Lung (tissue), 12 donors: ENCODE results near the gene RABGAP1L. TPM values are rescaled to one million over a fixed set of nuclear protein-coding genes. Genes with fewer than 3 reads are reported as not detected.
A peak's percentile ranks its signal among the peaks of the same experiment; 100 is the strongest.

Source experiments
- ATAC-seq: fragments of 200-7000 bp; cut with Tn5 transposase; one replicate; pipeline ENCODE4 v1.9.1; 2020; ENCODE audit warnings: moderate number of reproducible peaks; ENCODE audit not compliant: insufficient read depth, low FRiP score
- DNase-seq, 3 donors: peaks; one replicate each; pipeline ENCODE4 v3.0.0-alpha.2; 2013 to 2017
- H3K27ac ChIP-seq, 2 donors: one replicate each; pipeline ENCODE4 v1.5.1; 2013; ENCODE audit warnings: mild to moderate bottlenecking in 2 of 2, moderate library complexity in 2 of 2, control low read depth in 1 of 2, inconsistent platforms in 1 of 2, low read depth in 1 of 2, low read length in 1 of 2
- H3K27me3 ChIP-seq, 3 donors: one replicate each; pipeline ENCODE4 v1.5.1; 2013; ENCODE audit warnings: low read length in 2 of 3; ENCODE audit not compliant: control insufficient read depth in 3 of 3, insufficient read depth in 3 of 3
- H3K36me3 ChIP-seq, 4 donors: one replicate each; pipeline ENCODE4 v1.5.1; 2013; ENCODE audit warnings: low read length in 4 of 4, mild to moderate bottlenecking in 1 of 4, moderate library complexity in 1 of 4; ENCODE audit not compliant: control insufficient read depth in 4 of 4, insufficient read depth in 4 of 4
- H3K4me1 ChIP-seq, 5 donors: one replicate each; pipeline ENCODE4 v1.5.1; 2013; ENCODE audit warnings: low read length in 5 of 5, mild to moderate bottlenecking in 2 of 5, moderate library complexity in 1 of 5; ENCODE audit not compliant: control insufficient read depth in 5 of 5, insufficient read depth in 5 of 5
- H3K4me3 ChIP-seq: one replicate; pipeline ENCODE4 v1.5.1; 2013; ENCODE audit warnings: mild to moderate bottlenecking, control low read depth, moderate library complexity
- H3K9ac ChIP-seq, 2 donors: one replicate each; pipeline ENCODE4 v1.5.1; 2013; ENCODE audit warnings: low read length in 2 of 2, control low read depth in 1 of 2; ENCODE audit not compliant: insufficient read depth in 1 of 2
- H3K9me3 ChIP-seq, 4 donors: one replicate each; pipeline ENCODE4 v1.5.1; 2013; ENCODE audit warnings: low read length in 3 of 4, mild to moderate bottlenecking in 1 of 4, moderate library complexity in 1 of 4; ENCODE audit not compliant: control insufficient read depth in 4 of 4, insufficient read depth in 3 of 4
- CTCF ChIP-seq: IDR thresholded peaks from 2 replicates; pipeline ENCODE4 v1.5.1; 2012; ENCODE audit warnings: mild to moderate bottlenecking; ENCODE audit errors: control extremely low read depth, extremely low read depth
- WGBS, 2 donors: extraction: QIAGEN DNeasy Blood & Tissue Kit; methylation state at CpG; one replicate each; pipeline ENCODE4 v1.1.7; 2013; 5-methylcytosine and 5-hydroxymethylcytosine counted together
- polyA plus RNA-seq, 2 donors: library from polyadenylated mRNA; stranded (reverse); fragments of 200-250 nt; gene quantifications; one replicate each; pipeline ENCODE4 v1.2.1, GENCODE V29; 2013
- total RNA-seq, 2 donors: library from RNA; depleted of rRNA in 1 of 2; stranded (reverse); fragments of >200 nt in 1 of 2; gene quantifications; one replicate each; pipeline ENCODE4 v1.2.1, GENCODE V29; 2014 to 2021
- donor health status: control.
- donor health status: control.
- donor health status: Bipolar disorder and iron deficiency.
- donor health status: healthy.
- donor health status: DM: yes; HTN: yes; CAD: no.

Gene RABGAP1L
- total and polyA plus RNA-seq, 4 donors, result 16.0 to 123 (median 44.5) TPM

DNA sequence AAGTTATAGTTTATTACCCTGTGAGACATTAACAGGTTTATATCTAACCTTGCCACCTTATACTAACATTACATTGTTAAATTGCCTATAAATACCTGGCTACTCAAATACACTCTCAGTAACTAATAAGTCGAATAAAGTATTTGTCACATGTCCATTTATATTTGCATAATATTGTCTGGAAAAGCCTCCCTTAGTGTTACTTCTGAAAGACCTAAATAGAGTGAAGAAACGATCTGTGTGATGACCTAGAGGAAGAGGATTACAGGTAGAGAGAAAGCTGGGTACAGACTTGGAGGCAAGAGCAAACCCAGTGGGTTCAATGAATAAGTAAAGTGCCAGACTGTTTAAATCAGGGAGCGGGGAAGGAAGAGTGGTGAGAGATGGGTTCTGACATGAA is 837.7 kb downstream of the RABGAP1L start:
- H3K9ac ChIP-seq, result no peak overlapping the region
- DNase-seq (no peak), ATAC-seq (no peak)
- H3K27ac ChIP-seq, result no peak overlapping the region
- H3K27me3 ChIP-seq, result no peaks in the 10 kb centered on the region
- TF ChIP-seq CTCF, result no peak
- H3K4me1 ChIP-seq, result peaks cover 0 to 14% (median 4%) of the 10 kb centered on the region in 5 donors
- H3K4me3 ChIP-seq, result no peak overlapping the region
- no peaks in the 10 kb centered on the region for H3K36me3 ChIP-seq
- WGBS, 2 donors, result 92 to 94% methylated on average over 3 of the region's 3 CpGs
- H3K9me3 ChIP-seq, result no peaks in the 10 kb centered on the region

- Histone ChIP-seq H3K27ac (peak overlapping the region; percentile 96 to 97), H3K4me1 (peaks cover 3 to 27% (median 6%) of the 10 kb centered on the region in 5 donors), H3K36me3 (no peaks in the 10 kb centered on the region), H3K4me3 (peak overlapping the region; percentile 63), H3K9me3 (no peaks in the 10 kb centered on the region), H3K9ac (peak overlapping the region; percentile 97 to 99), H3K27me3 (no peaks in the 10 kb centered on the region)
- DNase-seq (peak in 2 of 3 donors; percentile 69 to 74), ATAC-seq (no peak)
- TF ChIP-seq CTCF, result peak; percentile 51
- WGBS, 2 donors, result 12 to 18% methylated on average over 19 of the region's 19 CpGs
These were observed 839.4 kb downstream of the RABGAP1L start for GRCh38 chr1:174998569-174999215.

DNA sequence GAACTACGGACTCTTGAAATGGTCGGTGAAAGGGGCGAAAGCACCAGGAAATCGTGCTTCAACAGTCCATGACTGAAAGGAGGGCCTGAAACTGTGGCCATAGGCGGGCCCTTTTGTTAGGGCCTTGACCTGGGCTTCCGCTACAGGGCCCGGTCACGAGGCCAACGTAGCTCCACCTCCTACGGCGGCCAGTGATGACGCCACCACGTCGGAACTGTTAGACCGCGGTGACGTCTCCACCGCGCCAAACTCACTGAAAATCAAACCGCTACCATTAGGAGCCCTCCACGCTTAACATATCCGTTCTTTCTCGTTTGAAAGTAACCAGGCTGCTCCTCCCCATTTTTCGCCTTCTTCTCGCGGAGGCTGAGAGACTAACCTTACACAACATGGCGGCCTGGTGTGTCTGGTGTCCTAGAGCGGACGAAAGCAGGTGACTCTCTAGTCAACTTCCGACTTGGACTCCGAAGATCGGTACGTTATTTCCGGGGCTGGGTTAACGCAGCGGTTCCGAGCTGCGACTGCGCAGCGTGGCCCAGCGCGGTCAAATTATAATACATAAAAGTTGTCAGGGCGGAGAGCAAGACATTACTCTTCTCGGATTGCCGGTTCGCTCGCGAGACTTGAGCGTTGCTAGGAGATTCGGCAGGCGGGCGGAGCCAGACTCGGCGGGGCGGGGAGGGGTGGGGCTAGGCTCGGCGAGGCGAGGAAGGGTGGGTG is 840.1 kb downstream of the RABGAP1L start:
- peak; percentile 89 for ATAC-seq
- 0% methylated on average over 58 of the region's 58 CpGs for WGBS, 2 donors
- H3K4me1 ChIP-seq, result peaks cover 3 to 29% (median 6%) of the 10 kb centered on the region in 5 donors
- peak overlapping the region; percentile 96 to 97 for H3K27ac ChIP-seq
- H3K27me3 ChIP-seq, result no peaks in the 10 kb centered on the region
- DNase-seq, result peak; percentile 99 to 100 (median 99)
- H3K4me3 ChIP-seq, result peak overlapping the region; percentile 89
- H3K9ac ChIP-seq, result peak overlapping the region; percentile 97 to 99
- no peaks in the 10 kb centered on the region for H3K36me3 ChIP-seq
- TF ChIP-seq CTCF, result no peak
- no peaks in the 10 kb centered on the region for H3K9me3 ChIP-seq
